Activated CD4-positive, alpha-beta T cell treated with anti-CD3 and anti-CD28 coated beads, Interleukin-2, amount 10 ng/mL, durations not matched to agents 7 days and 5 days (primary cell): ENCODE measurements around the gene CKS1B. TPM values are rescaled to one million over a fixed set of nuclear protein-coding genes. Genes with fewer than 3 reads are reported as not detected.
"Not testable (repeated sequence)": the region's sequence is repeated elsewhere in the genome, so short reads cannot be mapped to it uniquely, and the experiment has no call there.

Experiments
- CTCF ChIA-PET: fragments of 350-600 bp; sonication (Branson Sonifier 250); formaldehyde crosslinking; loops from one replicate; lab custom pipeline; 2021; ENCODE audit warnings: antibody characterized with exemption; lab: Charles Lee
- POLR2A ChIA-PET: fragments of 350-600 bp; sonication (Branson Sonifier 250); formaldehyde crosslinking; loops from one replicate; lab custom pipeline; 2021; ENCODE audit warnings: antibody characterized with exemption; lab: Charles Lee
- DNase-seq: peaks from one replicate; pipeline ENCODE4 v3.0.0-alpha.2; 2020
- H3K27ac Mint-ChIP-seq: one replicate; pipeline ENCODE4 v1.8.0; 2021; ENCODE audit warnings: mild to moderate bottlenecking, moderate library complexity, mixed read lengths
- H3K27me3 Mint-ChIP-seq: one replicate; pipeline ENCODE4 v1.8.0; 2021; ENCODE audit warnings: mixed read lengths
- H3K36me3 Mint-ChIP-seq: one replicate; pipeline ENCODE4 v1.8.0; 2021; ENCODE audit warnings: low read depth, mixed read lengths
- H3K4me1 Mint-ChIP-seq: one replicate; pipeline ENCODE4 v1.8.0; 2021; ENCODE audit warnings: mixed read lengths
- H3K4me3 Mint-ChIP-seq: one replicate; pipeline ENCODE4 v1.8.0; 2021; ENCODE audit warnings: mild to moderate bottlenecking, moderate library complexity, mixed read lengths
- H3K9me3 Mint-ChIP-seq: one replicate; pipeline ENCODE4 v1.8.0; 2021; ENCODE audit warnings: mixed read lengths
- total RNA-seq, 2 experiments: library from RNA; stranded (reverse); gene quantifications; one replicate each; pipeline ENCODE4 v1.2.3, GENCODE V29; 2021

Gene CKS1B
- total RNA-seq, 2 experiments from 2014 or later: 147 to 157 TPM

- no peak for DNase-seq
- H3K27me3 Mint-ChIP-seq: no peaks in the 10 kb centered on the region
- H3K4me1 Mint-ChIP-seq: peaks cover 51% of the 10 kb centered on the region
- peaks cover 34% of the 10 kb centered on the region for H3K36me3 Mint-ChIP-seq
- ChIA-PET CTCF (interaction anchor here (1.0 to 6.4 kb wide), 6 partner anchors 9 to 202 kb away, joined by 3 to 26 read pairs (median 8); partner anchors contain the start of genes FLAD1, KRTCAP2, PBXIP1 and PYGO2), POLR2A (interaction anchor here (1.0 kb wide), 1 partner anchor 13 kb away, joined by 3 read pairs; the partner anchor contains the start of gene FLAD1)
- H3K27ac Mint-ChIP-seq: no peak overlapping the region
- no peak overlapping the region for H3K4me3 Mint-ChIP-seq
- H3K9me3 Mint-ChIP-seq: no peaks in the 10 kb centered on the region
These were observed 4.5 kb upstream of the CKS1B start for GRCh38 chr1:154969860-154970452.

DNA sequence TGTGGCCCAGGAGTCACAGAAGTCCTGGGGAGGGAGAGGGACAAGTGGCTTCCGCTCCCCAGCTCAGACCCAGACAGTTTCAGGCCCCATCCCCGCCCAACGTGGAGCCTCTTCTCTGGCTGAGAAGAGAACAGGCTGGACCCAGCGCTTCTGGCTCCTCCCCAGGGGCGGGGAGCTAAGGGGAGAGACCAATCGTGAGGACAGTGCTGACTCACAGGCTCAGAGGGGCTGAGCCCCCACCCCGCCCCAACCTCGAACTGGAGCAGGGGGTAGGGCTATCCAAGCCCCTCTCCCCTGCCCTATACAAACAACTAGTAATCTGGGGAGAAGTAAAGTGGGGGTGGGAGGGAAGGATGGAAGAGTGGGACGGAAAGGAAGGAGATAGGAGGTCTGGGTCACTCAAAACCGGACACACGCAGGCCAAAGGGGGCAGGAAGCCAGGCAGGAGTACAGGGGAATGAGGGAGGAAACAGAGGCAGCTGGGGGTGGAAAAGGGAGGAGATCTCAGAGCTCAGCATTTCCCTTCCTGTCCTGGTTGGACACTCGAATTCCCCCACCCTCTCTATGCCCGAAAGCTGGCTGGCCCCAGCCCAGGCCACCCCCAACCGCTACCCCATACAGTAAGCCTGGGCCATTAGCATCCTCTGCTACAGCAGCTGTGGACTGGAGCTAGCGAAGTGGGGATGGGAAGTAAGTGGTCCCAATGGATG, 3.7 kb upstream of the CKS1B start, which contains the start of gene SHC1:
Gene SHC1 (minus strand): TSS at position 117 of the 710 bp plus-strand sequence. CDS start 221 bp downstream, outside the sequence.
- CTCF ChIA-PET: interaction anchor here (0.9 to 6.4 kb wide), 11 partner anchors 10 to 202 kb away, joined by 3 to 26 read pairs (median 7); partner anchors contain the start of genes FLAD1, KRTCAP2, LENEP and PMVK
- Mint-ChIP-seq H3K27ac (peak within 1 kb of the TSS; percentile 72), H3K27me3 (no peaks in the 10 kb centered on the region), H3K4me1 (peaks cover 51% of the 10 kb centered on the region), H3K9me3 (no peaks in the 10 kb centered on the region), H3K36me3 (peaks cover 34% of the 10 kb centered on the region), H3K4me3 (peak within 1 kb of the TSS; percentile 25)
- DNase-seq: peak; percentile 39
- POLR2A ChIA-PET: interaction anchor here (0.6 kb wide), 1 partner anchor 82 kb away, joined by 3 read pairs; no protein-coding TSS in a partner anchor

GRCh38 chr1:154971341-154971998, 3.0 kb upstream of the CKS1B start:
- peaks cover 51% of the 10 kb centered on the region for H3K4me1 Mint-ChIP-seq
- H3K4me3 Mint-ChIP-seq: peak overlapping the region; percentile 25
- no peaks in the 10 kb centered on the region for H3K9me3 Mint-ChIP-seq
- peak overlapping the region; percentile 63 for H3K27ac Mint-ChIP-seq
- H3K27me3 Mint-ChIP-seq: no peaks in the 10 kb centered on the region
- ChIA-PET CTCF (interaction anchor here (0.6 to 6.4 kb wide), 11 partner anchors 10 to 201 kb away, joined by 3 to 26 read pairs (median 7); partner anchors contain the start of genes FLAD1, KRTCAP2, LENEP and PMVK), POLR2A (no interaction called here)
- H3K36me3 Mint-ChIP-seq: peaks cover 32% of the 10 kb centered on the region
- DNase-seq: no peak

- DNase-seq: no peak
- Mint-ChIP-seq H3K4me1 (peaks cover 48% of the 10 kb centered on the region), H3K27ac (no peak overlapping the region), H3K27me3 (no peaks in the 10 kb centered on the region), H3K4me3 (no peak overlapping the region), H3K9me3 (no peaks in the 10 kb centered on the region), H3K36me3 (peaks cover 33% of the 10 kb centered on the region)
- ChIA-PET CTCF (interaction anchor here (0.6 to 6.4 kb wide), 7 partner anchors 11 to 38 kb away, joined by 3 to 26 read pairs (median 7); partner anchors contain the start of genes FLAD1, LENEP, PMVK and PYGO2), POLR2A (no interaction called here)
These were observed 2.3 kb upstream of the CKS1B start for GRCh38 chr1:154972213-154972516.

DNA sequence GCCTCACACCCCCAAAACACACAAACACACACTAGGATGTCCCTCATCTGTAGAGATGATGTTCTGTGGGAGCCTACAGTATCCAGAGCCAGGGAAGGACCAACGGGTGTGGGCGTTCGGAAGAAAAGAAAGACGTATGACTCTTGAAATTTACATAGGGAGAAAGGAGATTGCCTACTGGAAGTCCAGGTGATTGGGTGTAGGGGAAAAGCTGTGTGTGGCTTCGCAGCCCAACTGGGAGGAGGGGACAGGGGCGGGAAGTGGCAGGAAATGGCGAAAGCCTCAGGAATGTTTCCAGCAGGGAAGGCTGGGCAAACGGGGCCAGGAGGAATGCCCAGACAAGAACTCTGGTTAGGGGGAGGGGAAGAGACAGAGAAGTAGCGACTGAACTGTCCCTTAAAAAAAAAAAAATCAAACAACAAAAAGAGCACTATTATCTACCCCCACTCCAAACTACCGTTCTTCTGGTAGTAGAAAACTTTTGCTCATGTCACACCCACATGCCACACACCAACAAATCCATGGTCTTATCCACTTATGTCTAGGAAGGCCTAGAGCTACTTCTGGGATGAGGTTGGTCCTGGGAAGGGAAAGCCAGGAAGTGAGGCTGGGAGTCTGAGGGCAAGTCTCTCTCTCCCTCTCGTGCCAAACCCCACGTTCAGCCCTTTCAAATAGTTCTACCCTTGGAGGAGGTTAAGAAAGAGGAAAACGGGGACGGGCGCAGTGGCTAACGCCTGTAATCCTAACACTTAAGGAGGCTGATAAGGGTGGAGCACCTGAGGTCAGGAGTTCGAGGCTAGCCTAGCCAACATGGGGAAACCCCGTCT, 1.8 kb upstream of the CKS1B start:
- Mint-ChIP-seq H3K9me3 (no peaks in the 10 kb centered on the region), H3K27ac (no peak overlapping the region), H3K27me3 (no peaks in the 10 kb centered on the region), H3K36me3 (peaks cover 32% of the 10 kb centered on the region), H3K4me1 (peaks cover 43% of the 10 kb centered on the region), H3K4me3 (no peak overlapping the region)
- ChIA-PET POLR2A (interaction anchor here (1.6 kb wide), 1 partner anchor 22 kb away, joined by 6 read pairs; no protein-coding TSS in a partner anchor), CTCF (interaction anchor here (0.6 to 6.4 kb wide), 11 partner anchors 11 to 89 kb away, joined by 3 to 26 read pairs (median 5); partner anchors contain the start of genes FLAD1, PBXIP1, PMVK and PYGO2)
- DNase-seq: no peak

GRCh38 chr1:154973344-154974101, 958 bp upstream of the CKS1B start:
- POLR2A ChIA-PET: interaction anchor here (0.6 to 1.6 kb wide), 4 partner anchors 12 to 374 kb away, joined by 3 to 6 read pairs (median 4); partner anchors contain the start of gene PYGO2
- DNase-seq: peak; percentile 96
- peaks cover 32% of the 10 kb centered on the region for H3K36me3 Mint-ChIP-seq
- H3K27ac Mint-ChIP-seq: no peak overlapping the region
- CTCF ChIA-PET: interaction anchor here (0.8 to 6.4 kb wide), 15 partner anchors 10 to 248 kb away, joined by 3 to 26 read pairs (median 5); partner anchors contain the start of genes FLAD1, KRTCAP2, PBXIP1 and PMVK
- no peak overlapping the region for H3K4me3 Mint-ChIP-seq
- H3K4me1 Mint-ChIP-seq: peaks cover 42% of the 10 kb centered on the region
- H3K9me3 Mint-ChIP-seq: no peaks in the 10 kb centered on the region
- H3K27me3 Mint-ChIP-seq: no peaks in the 10 kb centered on the region

DNA sequence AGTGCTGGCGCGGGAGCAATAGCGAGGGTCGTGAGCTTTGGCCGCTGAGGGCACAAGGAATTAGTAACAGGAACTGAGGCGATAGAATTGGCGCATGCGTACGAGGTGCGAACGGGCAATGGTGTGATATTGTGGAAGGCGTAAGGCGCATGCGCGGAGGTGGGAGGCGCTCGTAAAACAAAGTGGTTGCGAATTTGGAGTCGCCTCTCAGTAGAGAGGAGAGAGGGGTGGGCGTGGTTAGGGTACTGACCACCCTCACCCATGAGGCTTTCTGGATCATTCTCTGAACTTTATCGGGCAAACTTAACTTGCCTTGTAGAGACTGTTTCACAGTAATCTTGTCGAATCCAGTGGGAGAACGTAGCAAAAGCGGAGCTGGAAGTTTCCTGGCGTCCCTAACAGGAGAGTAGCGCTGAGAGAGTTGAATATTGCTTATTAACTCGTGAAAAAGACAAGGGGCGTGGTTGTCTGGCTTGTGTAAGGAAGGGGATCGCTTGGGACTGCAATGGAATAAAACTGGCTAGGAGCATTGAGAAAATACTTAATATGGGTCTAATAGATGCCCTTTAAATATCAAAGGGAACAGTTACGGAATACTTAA, 427 bp downstream of the CKS1B start:
- ChIA-PET CTCF (interaction anchor here (1.2 to 6.4 kb wide), 5 partner anchors 8 to 110 kb away, joined by 3 to 26 read pairs (median 9); partner anchors contain the start of genes FLAD1, PBXIP1 and PYGO2), POLR2A (interaction anchor here (0.5 to 1.6 kb wide), 3 partner anchors 13 to 20 kb away, joined by 3 to 6 read pairs (median 5); partner anchors contain the start of gene PYGO2)
- no peak overlapping the region for H3K27ac Mint-ChIP-seq
- H3K4me1 Mint-ChIP-seq: peaks cover 39% of the 10 kb centered on the region
- H3K4me3 Mint-ChIP-seq: no peak overlapping the region
- DNase-seq: peak; percentile 97
- H3K9me3 Mint-ChIP-seq: no peaks in the 10 kb centered on the region
- peaks cover 33% of the 10 kb centered on the region for H3K36me3 Mint-ChIP-seq
- H3K27me3 Mint-ChIP-seq: no peaks in the 10 kb centered on the region

DNA sequence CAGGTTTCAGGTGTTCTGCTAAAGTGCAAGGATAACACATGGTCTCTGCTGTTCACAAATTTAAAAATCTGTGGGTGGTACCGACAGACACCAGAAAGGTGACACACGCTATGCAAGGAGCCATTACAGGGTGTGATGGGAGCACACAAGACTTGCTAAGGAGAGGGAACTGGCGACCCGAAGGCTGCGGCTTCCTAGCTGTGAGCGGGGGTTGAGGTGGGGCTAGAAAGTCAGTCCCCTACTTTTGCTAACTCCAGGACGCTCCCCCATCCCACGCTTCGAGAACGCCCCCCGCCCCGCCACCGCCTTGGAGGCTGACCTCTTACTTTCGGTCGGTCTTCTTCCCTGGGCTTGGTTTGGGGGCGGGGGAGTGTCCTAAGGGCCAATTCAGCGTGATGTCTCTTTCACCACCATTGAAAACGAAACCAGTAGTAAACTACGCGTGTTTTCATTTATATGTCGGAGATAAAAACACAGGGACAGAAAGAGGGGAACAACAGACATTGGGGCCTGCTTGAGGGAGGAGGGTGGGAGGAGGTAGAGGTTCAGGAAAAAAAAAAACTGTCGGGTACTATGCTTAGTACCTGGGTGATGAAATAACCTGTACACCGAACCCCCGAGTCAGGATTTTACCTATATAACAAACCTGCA, 1.1 kb downstream of the CKS1B start:
- Mint-ChIP-seq H3K27ac (no peak overlapping the region), H3K9me3 (no peaks in the 10 kb centered on the region), H3K4me1 (peaks cover 39% of the 10 kb centered on the region), H3K27me3 (no peaks in the 10 kb centered on the region), H3K4me3 (no peak overlapping the region), H3K36me3 (peaks cover 36% of the 10 kb centered on the region)
- ChIA-PET CTCF (interaction anchor here (1.6 to 6.4 kb wide), 2 partner anchors 8 to 42 kb away, joined by 3 to 26 read pairs; partner anchors contain the start of gene FLAD1), POLR2A (no interaction called here)
- DNase-seq: peak; percentile 71

DNA sequence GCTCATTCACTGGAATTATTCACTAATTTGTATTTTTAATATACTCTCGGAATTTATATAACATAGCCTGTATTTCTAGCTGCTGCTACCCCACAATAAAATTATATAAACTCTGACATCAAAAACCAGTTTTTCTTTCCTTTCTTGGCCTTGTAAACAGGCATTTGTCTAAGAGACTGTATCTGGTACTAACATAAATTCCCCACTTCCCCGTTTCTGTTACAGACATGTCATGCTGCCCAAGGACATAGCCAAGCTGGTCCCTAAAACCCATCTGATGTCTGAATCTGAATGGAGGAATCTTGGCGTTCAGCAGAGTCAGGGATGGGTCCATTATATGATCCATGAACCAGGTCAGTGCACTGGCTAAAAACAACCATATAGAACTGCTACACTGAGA, 3.3 kb downstream of the CKS1B start:
- H3K9me3 Mint-ChIP-seq, POLR2A ChIA-PET, DNase-seq, H3K27me3 Mint-ChIP-seq: not testable (repeated sequence)
- peaks cover 27% of the 10 kb centered on the region for H3K4me1 Mint-ChIP-seq
- H3K27ac Mint-ChIP-seq: peak overlapping the region; percentile 79
- H3K36me3 Mint-ChIP-seq: peaks cover 34% of the 10 kb centered on the region
- H3K4me3 Mint-ChIP-seq: peak overlapping the region; percentile 17
- CTCF ChIA-PET: interaction anchor here (0.9 kb wide), 1 partner anchor 30 kb away, joined by 3 read pairs; no protein-coding TSS in a partner anchor

- Mint-ChIP-seq H3K27ac (peak overlapping the region; percentile 62), H3K4me3 (no peak overlapping the region), H3K27me3 (no peaks in the 10 kb centered on the region), H3K36me3 (peaks cover 34% of the 10 kb centered on the region), H3K4me1 (peaks cover 23% of the 10 kb centered on the region), H3K9me3 (no peaks in the 10 kb centered on the region)
- no peak for DNase-seq
- CTCF ChIA-PET: interaction anchor here (1.7 kb wide), 1 partner anchor 39 kb away, joined by 3 read pairs; no protein-coding TSS in a partner anchor
- POLR2A ChIA-PET: no interaction called here
These were observed 3.9 kb downstream of the CKS1B start for GRCh38 chr1:154978360-154978759.
